ENCODE data around the gene ARHGAP44. TPM values are rescaled to one million over a fixed set of nuclear protein-coding genes. Genes with fewer than 3 reads are reported as not detected.

ARHGAP44 gene
- total RNA-seq, 1 donor from 2014 or later, result 5.8 TPM

- H3K4me3 ChIP-seq (ENCODE audit: low read depth, low read length), result no peak overlapping the region
- TF ChIP-seq, protein P1, sequence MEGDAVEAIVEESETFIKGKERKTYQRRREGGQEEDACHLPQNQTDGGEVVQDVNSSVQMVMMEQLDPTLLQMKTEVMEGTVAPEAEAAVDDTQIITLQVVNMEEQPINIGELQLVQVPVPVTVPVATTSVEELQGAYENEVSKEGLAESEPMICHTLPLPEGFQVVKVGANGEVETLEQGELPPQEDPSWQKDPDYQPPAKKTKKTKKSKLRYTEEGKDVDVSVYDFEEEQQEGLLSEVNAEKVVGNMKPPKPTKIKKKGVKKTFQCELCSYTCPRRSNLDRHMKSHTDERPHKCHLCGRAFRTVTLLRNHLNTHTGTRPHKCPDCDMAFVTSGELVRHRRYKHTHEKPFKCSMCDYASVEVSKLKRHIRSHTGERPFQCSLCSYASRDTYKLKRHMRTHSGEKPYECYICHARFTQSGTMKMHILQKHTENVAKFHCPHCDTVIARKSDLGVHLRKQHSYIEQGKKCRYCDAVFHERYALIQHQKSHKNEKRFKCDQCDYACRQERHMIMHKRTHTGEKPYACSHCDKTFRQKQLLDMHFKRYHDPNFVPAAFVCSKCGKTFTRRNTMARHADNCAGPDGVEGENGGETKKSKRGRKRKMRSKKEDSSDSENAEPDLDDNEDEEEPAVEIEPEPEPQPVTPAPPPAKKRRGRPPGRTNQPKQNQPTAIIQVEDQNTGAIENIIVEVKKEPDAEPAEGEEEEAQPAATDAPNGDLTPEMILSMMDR (conservative IDR thresholded peaks at IDR 0.05; ENCODE audit: low read depth, low read length), result no peak
- DNase-seq (ENCODE audit: low read depth), result no peak
These were observed 196.4 kb downstream of the ARHGAP44 start for GRCh38 chr17:12985431-12986293.

GRCh38 chr17:12987120-12987519 is 197.8 kb downstream of the ARHGAP44 start:
- DNase-seq (ENCODE audit: low read depth), result no peak
- TF ChIP-seq, protein P1 (conservative IDR thresholded peaks at IDR 0.05; ENCODE audit: low read depth, low read length), result no peak
- H3K4me3 ChIP-seq (ENCODE audit: low read depth, low read length), result no peak overlapping the region

- no peak overlapping the region for H3K4me3 ChIP-seq (ENCODE audit: low read depth, low read length)
- DNase-seq (ENCODE audit: low read depth), result no peak
- TF ChIP-seq, protein P1 (conservative IDR thresholded peaks at IDR 0.05; ENCODE audit: low read depth, low read length), result no peak
These were observed 200.9 kb downstream of the ARHGAP44 start for GRCh38 chr17:12990041-12990808.

- no peak for DNase-seq (ENCODE audit: low read depth)
- H3K4me3 ChIP-seq (ENCODE audit: low read depth, low read length), result no peak overlapping the region
- TF ChIP-seq, protein P1 (conservative IDR thresholded peaks at IDR 0.05; ENCODE audit: low read depth, low read length), result no peak
These were observed 201.6 kb downstream of the ARHGAP44 start for GRCh38 chr17:12990926-12991325.

GRCh38 chr17:12992676-12993075 is 203.4 kb downstream of the ARHGAP44 start:
- TF ChIP-seq, protein P1 (conservative IDR thresholded peaks at IDR 0.05; ENCODE audit: low read depth, low read length), result no peak
- DNase-seq (ENCODE audit: low read depth), result no peak

DNA sequence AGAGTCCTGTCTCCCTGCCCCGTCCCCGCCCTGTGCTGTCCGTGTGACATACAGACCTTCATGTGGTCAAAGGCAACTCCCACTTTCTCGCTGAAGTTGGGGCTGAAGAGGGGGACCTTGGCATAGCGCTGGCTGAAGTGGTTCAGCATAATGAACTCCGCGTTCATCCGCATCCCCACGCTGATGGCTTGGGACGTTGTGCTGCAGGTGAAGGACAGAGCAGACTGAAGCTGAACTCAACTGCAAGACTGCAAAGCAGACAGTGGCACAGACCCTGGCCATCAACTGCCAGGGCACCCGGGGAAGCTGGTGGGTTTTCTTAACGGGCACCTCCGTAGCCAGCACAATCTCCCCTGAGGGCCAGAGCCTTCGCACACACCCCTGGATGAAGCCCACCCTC is 204.3 kb downstream of the ARHGAP44 start:
- no peak overlapping the region for H3K4me3 ChIP-seq (ENCODE audit: low read depth, low read length)
- DNase-seq (ENCODE audit: low read depth), result no peak
- TF ChIP-seq, protein P1 (conservative IDR thresholded peaks at IDR 0.05; ENCODE audit: low read depth, low read length), result no peak

More at GRCh38 chr17:12992676-12993075, 203.4 kb downstream of the ARHGAP44 start:
- H3K4me3 ChIP-seq (ENCODE audit: low read depth, low read length), result no peak overlapping the region

Measured in epithelial cell of proximal tubule (primary cell).